NCI-H2196 (cell line): Measurements from ENCODE around the gene SEMA5A.

Source experiments
- DNase-seq: peaks from one replicate; lab custom pipeline; 2025; ENCODE audit not compliant: unreplicated experiment; lab: John Stamatoyannopoulos, UW

SEMA5A gene

DNA sequence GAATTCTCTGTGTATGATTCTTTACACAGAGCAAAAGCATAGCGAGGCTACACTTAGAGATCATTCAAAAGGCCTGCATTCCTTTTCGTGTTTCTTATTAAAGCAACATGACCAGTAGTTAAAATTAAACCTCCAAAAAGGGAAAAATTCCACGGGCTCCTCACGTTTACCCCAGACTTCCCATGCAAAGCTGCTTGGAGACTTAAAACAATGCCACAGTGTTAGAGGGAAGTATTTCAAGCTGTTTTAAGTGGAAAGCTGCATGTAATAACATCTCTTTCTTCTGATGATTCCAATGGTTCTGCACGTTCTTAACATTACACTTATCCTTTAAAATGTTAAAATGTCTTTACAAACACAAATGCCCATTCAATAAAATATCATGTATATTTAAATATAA is 405.2 kb downstream of the SEMA5A start:
- no peak for DNase-seq

DNA sequence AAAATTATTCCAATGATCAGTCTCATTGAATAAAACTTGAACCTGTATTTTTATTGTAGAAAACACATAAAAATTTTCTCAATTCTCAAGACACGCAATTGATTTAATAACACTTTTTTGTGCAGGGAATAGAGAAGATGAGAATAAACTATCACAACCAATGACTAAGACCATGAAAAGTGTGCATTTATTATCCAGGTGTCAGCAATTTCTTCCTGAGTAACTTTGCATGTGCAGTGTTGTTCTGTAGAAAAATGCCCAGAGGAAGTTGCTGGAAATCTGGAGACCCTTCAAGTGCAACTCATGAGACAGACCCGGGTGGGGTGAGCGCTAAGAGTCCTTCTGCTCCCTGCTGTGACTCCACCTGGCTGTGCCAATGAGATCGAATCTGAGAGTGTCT is 405.7 kb downstream of the SEMA5A start:
- DNase-seq = no peak

- no peak for DNase-seq
Measured at GRCh38 chr5:9139344-9139743, 406.5 kb downstream of the SEMA5A start.

GRCh38 chr5:9128136-9128535 is 417.7 kb downstream of the SEMA5A start:
- no peak for DNase-seq

- DNase-seq = no peak
Measured at GRCh38 chr5:9126490-9126889, 419.4 kb downstream of the SEMA5A start.

GRCh38 chr5:9125852-9126251 is 420.0 kb downstream of the SEMA5A start:
- DNase-seq = no peak

DNA sequence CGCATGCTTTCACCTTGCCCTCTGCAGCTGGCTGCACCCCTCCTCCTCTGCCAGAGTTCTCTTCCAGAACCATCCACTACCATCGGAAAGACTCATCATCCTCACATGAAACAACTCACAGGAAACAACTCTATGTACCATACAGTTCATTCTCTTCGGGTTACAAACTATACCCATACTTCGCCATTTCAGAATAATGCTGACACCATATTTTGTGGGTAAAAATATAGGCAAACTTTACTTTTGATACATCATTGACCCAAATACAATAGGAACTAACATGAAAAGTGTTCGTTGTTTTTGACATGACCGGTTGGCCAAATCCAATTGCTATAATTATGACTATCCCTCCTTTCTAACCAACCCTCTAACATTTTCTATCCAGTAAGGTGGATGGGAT is 421.0 kb downstream of the SEMA5A start:
- no peak for DNase-seq

DNA sequence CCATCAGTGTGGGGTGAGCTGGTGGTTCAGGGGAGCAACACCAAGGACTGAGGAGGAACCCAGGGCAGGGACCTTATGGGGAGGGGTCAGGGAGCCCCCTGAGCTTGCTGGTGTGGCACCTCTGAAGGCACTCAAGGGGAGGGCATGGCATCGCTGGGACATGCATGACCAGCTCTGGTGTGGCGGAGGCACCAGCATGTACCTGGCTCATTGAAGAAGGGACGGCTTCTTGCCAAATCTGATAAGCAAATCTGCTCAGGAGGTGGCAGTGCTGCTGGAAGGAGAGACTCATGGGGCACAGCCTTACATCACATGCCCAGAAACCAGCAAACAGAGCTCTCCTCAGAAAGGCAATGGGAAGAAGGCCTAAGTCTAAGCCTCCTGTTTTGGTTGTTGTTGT is 421.8 kb downstream of the SEMA5A start:
- no peak for DNase-seq

DNA sequence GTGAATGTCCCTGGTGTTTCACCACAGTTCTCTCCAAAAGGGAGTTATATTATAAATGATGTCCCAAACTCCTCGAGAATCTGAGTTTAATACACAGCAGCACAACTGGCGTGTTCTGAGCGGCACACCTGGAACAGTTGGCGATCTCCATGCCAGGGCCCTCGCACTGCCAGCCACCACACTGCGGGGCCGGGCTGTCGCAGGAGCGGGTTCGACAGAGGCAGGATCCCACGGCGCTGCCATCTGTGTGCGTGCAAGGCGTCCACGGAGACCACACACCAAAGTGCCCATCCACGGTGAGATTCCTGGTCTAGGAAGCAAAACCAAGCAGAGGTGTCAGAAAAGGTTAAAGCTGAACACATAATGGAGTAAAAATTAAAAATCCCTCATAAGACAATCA is 423.3 kb downstream of the SEMA5A start:
- no peak for DNase-seq

DNA sequence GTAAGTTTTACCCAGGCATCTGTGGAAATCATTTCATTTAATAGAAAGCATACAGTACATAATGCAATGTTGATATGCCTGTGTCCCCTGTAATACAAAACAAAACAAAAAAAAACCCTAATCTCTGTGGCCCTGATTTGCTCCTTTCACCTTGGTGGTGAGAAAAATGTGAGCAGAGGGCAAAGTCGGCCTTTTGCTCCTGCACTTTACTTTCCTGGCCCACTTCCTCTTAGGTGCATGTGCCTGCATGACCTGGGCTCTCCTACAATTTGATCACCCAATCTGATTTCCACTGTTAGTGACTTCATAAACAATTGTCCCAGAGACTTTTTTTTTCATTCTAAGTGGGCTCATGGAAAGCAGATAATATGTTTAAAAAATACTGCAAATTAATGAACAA is 424.3 kb downstream of the SEMA5A start:
- DNase-seq = no peak

DNA sequence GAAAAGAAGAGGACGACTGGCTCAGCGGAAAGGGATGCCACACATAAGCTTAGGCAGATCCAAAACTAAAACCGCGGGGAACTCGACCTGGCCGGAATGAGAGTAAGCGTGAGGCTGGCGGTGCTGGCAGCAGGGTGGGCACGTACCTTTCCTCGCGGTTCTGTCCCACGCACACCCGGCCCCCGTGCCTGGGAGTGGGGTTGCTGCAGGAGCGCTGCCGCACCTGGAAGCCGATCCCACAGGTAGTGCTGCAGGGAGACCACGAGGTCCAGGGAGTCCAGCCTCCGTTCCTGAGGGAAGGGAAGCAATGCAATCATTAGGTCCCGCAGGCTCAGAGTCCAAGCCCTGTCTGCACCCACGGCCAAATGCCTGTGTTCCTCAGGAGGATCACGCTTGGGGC is 427.0 kb downstream of the SEMA5A start:
- no peak for DNase-seq

- DNase-seq = no peak
Measured at GRCh38 chr5:9115093-9115492, 430.8 kb downstream of the SEMA5A start.

- no peak for DNase-seq
Measured at GRCh38 chr5:9112520-9113291, 433.2 kb downstream of the SEMA5A start.

DNA sequence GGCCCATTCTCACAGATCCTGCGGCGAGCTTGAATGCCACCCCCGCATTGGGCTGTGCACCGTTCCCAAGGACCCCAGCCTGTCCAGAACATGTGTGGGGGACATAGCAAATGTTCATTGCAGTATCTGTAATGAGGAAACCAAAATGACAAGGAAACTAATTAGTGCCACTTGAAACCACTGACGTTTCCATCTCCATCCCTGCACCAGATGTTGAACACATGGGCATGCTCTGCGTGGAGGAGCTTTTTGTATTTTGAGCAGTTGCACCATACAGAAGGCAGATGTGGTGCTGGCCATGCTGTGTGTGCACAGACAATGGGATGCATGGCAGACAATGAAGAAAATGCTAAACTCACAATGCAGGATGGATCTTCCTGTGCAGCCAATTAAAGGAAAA is 437.7 kb downstream of the SEMA5A start:
- no peak for DNase-seq

DNA sequence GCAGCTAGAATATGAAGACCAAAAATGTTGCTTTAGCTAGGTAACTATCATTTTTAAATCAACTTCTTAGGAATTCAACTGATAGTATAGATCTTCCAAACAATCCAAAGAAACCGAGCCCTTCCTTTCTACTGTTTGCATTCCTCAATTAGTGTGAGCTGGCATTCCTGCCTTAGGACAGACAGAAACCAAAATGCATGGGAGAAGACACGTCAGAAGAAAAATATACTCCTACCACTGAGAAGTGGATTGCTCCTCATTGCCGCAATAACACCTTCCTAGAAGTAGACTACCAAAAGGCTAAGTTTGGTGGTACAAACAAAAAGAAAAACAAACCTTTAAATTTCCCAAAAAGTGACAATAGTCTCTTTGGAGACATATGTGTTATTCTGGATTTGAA is 440.0 kb downstream of the SEMA5A start:
- DNase-seq = no peak

DNA sequence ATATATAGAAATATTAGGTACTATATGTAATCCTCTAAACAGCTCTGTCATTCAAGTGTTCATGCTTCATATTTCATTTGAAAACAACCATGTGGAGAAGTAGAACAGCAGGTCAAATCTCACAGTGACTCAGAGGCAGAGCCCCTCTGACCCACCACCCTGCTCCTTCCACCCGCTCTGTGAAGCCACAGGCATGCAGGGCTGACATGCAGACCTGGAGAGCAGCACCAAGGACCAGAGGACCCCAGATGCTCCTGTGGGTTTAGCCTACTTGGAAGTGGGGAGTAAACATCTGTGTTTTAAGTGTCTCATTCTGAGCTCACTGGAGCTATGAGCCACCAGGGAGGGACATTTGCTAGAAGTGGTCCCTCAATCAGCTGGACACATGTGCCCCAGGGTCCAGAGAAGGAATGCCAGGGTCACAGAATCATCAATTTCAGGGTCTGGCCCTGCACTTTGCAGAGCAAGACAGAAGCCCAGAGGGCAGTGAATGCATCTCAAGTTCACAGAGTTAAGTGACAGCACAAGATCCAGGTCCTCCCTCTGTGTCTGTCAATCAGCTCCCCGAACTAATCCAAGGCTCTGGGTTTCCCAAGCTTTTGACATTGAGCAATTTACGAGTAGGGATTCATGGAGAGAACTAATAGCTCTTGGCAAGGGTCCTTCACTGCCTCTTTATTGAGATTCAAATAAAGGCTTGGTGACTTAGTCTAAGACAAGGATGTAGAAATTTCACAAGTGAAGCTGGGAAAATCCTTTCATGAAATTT is 441.1 kb downstream of the SEMA5A start:
- DNase-seq = no peak

DNA sequence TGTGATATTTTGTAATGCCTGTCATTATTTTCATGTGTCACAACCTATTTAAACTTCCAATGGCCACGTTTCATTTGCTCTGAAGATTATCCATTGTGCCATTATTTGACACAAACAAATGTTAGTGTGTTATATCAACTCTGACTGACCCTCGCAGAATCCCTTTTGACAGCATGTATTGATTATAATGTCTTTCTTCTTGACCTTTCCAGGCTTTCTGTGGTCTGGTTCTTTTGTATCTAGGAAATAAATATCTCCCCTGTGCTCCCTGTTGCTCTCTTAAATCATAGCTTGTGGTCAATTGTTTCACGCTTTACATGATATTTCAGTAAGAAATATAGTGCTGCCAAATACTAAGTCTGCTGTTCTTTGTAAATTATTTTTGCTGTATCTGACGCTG is 442.6 kb downstream of the SEMA5A start:
- DNase-seq = no peak

DNA sequence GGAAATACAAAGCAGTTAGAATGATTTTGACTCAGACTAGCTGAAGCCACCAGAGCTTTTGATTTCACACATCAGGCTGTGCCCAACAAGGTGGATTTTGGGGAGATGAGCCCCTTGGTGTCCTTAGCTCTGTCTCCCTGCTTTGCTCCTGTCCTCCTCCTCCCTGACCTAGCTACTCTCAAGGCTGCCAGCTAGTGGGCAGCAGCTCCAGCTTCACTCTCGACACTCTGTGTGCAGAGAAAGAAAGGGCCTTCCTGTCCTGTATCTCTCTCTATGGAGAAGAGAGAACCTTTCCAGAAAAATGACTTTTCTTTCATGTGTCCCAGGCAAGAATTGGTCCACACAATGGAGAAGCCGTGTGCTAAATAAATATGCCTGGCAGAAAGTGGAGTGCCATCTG is 446.2 kb downstream of the SEMA5A start:
- DNase-seq = no peak

- DNase-seq = no peak
Measured at GRCh38 chr5:9098990-9099389, 446.9 kb downstream of the SEMA5A start.

DNA sequence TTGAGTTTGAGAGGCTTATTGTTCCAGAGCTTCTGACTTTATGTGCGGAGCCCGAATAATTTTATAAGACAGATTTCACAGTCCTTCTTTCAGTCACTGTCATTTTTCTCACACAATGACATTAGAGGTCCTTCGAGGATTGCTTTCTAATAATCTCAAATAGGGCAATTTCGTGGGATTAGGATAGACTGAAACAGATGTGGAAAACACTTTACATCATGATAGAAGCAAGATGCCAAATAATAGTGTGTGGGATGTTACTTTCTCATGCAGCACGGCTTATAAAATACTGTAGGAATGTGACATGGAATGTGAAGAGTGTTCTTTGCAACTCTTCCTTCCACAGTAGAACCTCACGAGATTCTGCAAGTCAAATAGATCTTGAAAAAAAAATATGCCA is 451.3 kb downstream of the SEMA5A start:
- DNase-seq = no peak

- no peak for DNase-seq
Measured at GRCh38 chr5:9091896-9092662, 453.8 kb downstream of the SEMA5A start.
